Chondrocyte (in vitro differentiated cells): ENCODE results near the gene ADARB2. TPM values are rescaled to one million over a fixed set of nuclear protein-coding genes. Genes with fewer than 3 reads are reported as not detected.

Source experiments
- DNase-seq: peaks from one replicate; pipeline ENCODE4 v3.0.0; 2021; ENCODE audit warnings: mixed read lengths, low spot score
- H3K27ac Mint-ChIP-seq: one replicate; pipeline ENCODE4 v1.8.0; 2021; ENCODE audit warnings: mild to moderate bottlenecking, moderate library complexity, mixed read lengths; ENCODE audit not compliant: unreplicated experiment
- H3K27me3 Mint-ChIP-seq: 2 replicates; pipeline ENCODE4 v1.8.0; 2021; ENCODE audit warnings: low read depth, mixed read lengths
- H3K36me3 Mint-ChIP-seq: 2 replicates; pipeline ENCODE4 v1.8.0; 2021; ENCODE audit warnings: low read depth, mixed read lengths
- H3K4me1 Mint-ChIP-seq: 2 replicates; pipeline ENCODE4 v1.8.0; 2021; ENCODE audit warnings: low read depth, mild to moderate bottlenecking, mixed read lengths
- H3K4me3 Mint-ChIP-seq: one replicate; pipeline ENCODE4 v1.8.0; 2021; ENCODE audit warnings: mild to moderate bottlenecking, moderate library complexity, mixed read lengths; ENCODE audit not compliant: unreplicated experiment
- H3K9me3 Mint-ChIP-seq: 2 replicates; pipeline ENCODE4 v1.8.0; 2021; ENCODE audit warnings: low read depth, mixed read lengths
- CTCF ChIP-seq: fragments of 200-600 bp; sonication (generic); IDR thresholded peaks from 2 replicates; pipeline ENCODE4 v1.5.0; 2021; ENCODE audit warnings: antibody characterized with exemption, mild to moderate bottlenecking, moderate library complexity
- total RNA-seq: library from RNA; stranded (reverse); gene quantifications from 3 replicates; pipeline ENCODE4 v1.2.1, GENCODE V29; 2021

The ADARB2 gene
- total RNA-seq, 1 donor from 2014 or later, result 3.3 TPM

GRCh38 chr10:1451941-1452340 lies 285.4 kb downstream of the ADARB2 start:
- H3K4me3 Mint-ChIP-seq, result no peak overlapping the region
- H3K27me3 Mint-ChIP-seq, result peaks cover 32% of the 10 kb centered on the region
- no peak for DNase-seq
- H3K36me3 Mint-ChIP-seq, result peaks cover 3% of the 10 kb centered on the region
- H3K4me1 Mint-ChIP-seq, result no peaks in the 10 kb centered on the region
- no peak overlapping the region for H3K27ac Mint-ChIP-seq
- TF ChIP-seq CTCF, result no peak
- no peaks in the 10 kb centered on the region for H3K9me3 Mint-ChIP-seq

- Mint-ChIP-seq H3K27me3 (peaks cover 30% of the 10 kb centered on the region), H3K36me3 (peaks cover 3% of the 10 kb centered on the region), H3K4me1 (no peaks in the 10 kb centered on the region), H3K27ac (no peak overlapping the region), H3K4me3 (no peak overlapping the region), H3K9me3 (no peaks in the 10 kb centered on the region)
- DNase-seq, result no peak
- no peak for TF ChIP-seq CTCF
Observed at GRCh38 chr10:1451362-1451888, 285.9 kb downstream of the ADARB2 start.

- Mint-ChIP-seq H3K27ac (no peak overlapping the region), H3K9me3 (no peaks in the 10 kb centered on the region), H3K4me1 (no peaks in the 10 kb centered on the region), H3K27me3 (peaks cover 23% of the 10 kb centered on the region), H3K36me3 (no peaks in the 10 kb centered on the region), H3K4me3 (no peak overlapping the region)
- DNase-seq, result no peak
- TF ChIP-seq CTCF, result no peak
Observed at GRCh38 chr10:1449572-1450205, 287.6 kb downstream of the ADARB2 start.

GRCh38 chr10:1449021-1449420 lies 288.3 kb downstream of the ADARB2 start:
- H3K4me3 Mint-ChIP-seq, result no peak overlapping the region
- H3K36me3 Mint-ChIP-seq, result no peaks in the 10 kb centered on the region
- H3K27ac Mint-ChIP-seq, result no peak overlapping the region
- no peaks in the 10 kb centered on the region for H3K4me1 Mint-ChIP-seq
- no peak for DNase-seq
- no peak for TF ChIP-seq CTCF
- H3K27me3 Mint-ChIP-seq, result peaks cover 19% of the 10 kb centered on the region
- no peaks in the 10 kb centered on the region for H3K9me3 Mint-ChIP-seq

GRCh38 chr10:1448252-1448930 lies 288.9 kb downstream of the ADARB2 start:
- no peak for DNase-seq
- H3K4me3 Mint-ChIP-seq, result no peak overlapping the region
- H3K27me3 Mint-ChIP-seq, result peaks cover 17% of the 10 kb centered on the region
- no peaks in the 10 kb centered on the region for H3K36me3 Mint-ChIP-seq
- no peak for TF ChIP-seq CTCF
- no peak overlapping the region for H3K27ac Mint-ChIP-seq
- no peaks in the 10 kb centered on the region for H3K4me1 Mint-ChIP-seq
- no peaks in the 10 kb centered on the region for H3K9me3 Mint-ChIP-seq
